ENCODE results near the gene PRKCI. TPM values are rescaled to one million over a fixed set of nuclear protein-coding genes. Genes with fewer than 3 reads are reported as not detected.
"Not testable (repeated sequence)": the region's sequence is repeated elsewhere in the genome, so short reads cannot be mapped to it uniquely, and the experiment has no call there.

Gene PRKCI
- total and polyA plus RNA-seq, 2 of the 4 experiments (the other 2 are of a cell fraction) = 28.7 to 53.4 TPM

GRCh38 chr3:170342273-170342672 is 120.0 kb downstream of the PRKCI start:
- H3K18ac ChIP-seq (ENCODE audit: low read depth, low read length) = not testable (repeated sequence)

GRCh38 chr3:170343859-170344258 is 121.6 kb downstream of the PRKCI start:
- POLR2A ChIA-PET (ENCODE audit: unreplicated experiment); H3K9ac ChIP-seq (ENCODE audit: low read depth, low read length); intact Hi-C loops (cut with micrococcal nuclease): not testable (repeated sequence)

More at GRCh38 chr3:170342273-170342672, 120.0 kb downstream of the PRKCI start:
- H3K27ac ChIP-seq (ENCODE audit: insufficient read depth, low read length); H3K36me3 ChIP-seq (ENCODE audit: control insufficient read depth, insufficient read depth, low read length); DNase-seq; H2BK120ac ChIP-seq (ENCODE audit: low read depth, low read length); H4K20me1 ChIP-seq (ENCODE audit: insufficient read depth, low read length); H3K4me2 ChIP-seq (ENCODE audit: low read depth, low read length); H3K9me1 ChIP-seq (ENCODE audit: insufficient read depth, low read length); H2AK9ac ChIP-seq (replicated peaks; ENCODE audit: low read depth, low read length, poor library complexity); intact Hi-C loops (cut with micrococcal nuclease); dilution Hi-C loops (cut with HindIII; ENCODE audit: low sequenced_read_pairs, unreplicated experiment); H3K14ac ChIP-seq (replicated peaks; ENCODE audit: low read depth, low read length); H2AK5ac ChIP-seq (ENCODE audit: low read depth, low read length); H2BK20ac ChIP-seq (ENCODE audit: low read depth, low read length); ATAC-seq (ENCODE audit: low read depth); H4K5ac ChIP-seq (ENCODE audit: low read depth, low read length); H3K23ac ChIP-seq (ENCODE audit: low read depth, low read length); H3K4me3 ChIP-seq (ENCODE audit: insufficient read depth, low read depth, low read length); BruUV-seq (replicated peaks); CTCF ChIA-PET; H3K27me3 ChIP-seq (ENCODE audit: control insufficient read depth, insufficient read depth, low read length); H3K9ac ChIP-seq (ENCODE audit: low read depth, low read length); POLR2A ChIA-PET (ENCODE audit: unreplicated experiment); H2BK15ac ChIP-seq (ENCODE audit: low read depth, low read length); H3K56ac ChIP-seq (ENCODE audit: extremely low read depth, insufficient read depth, low read length); in situ Hi-C loops (cut with MboI; ENCODE audit: low sequenced_read_pairs); H2BK5ac ChIP-seq (ENCODE audit: low read depth, low read length, poor library complexity, severe bottlenecking); H2AFZ ChIP-seq (replicated peaks; ENCODE audit: low read length, poor library complexity); H4K91ac ChIP-seq (ENCODE audit: insufficient read depth, low read depth, low read length); H3K9me3 ChIP-seq (ENCODE audit: control insufficient read depth, insufficient read depth, low read length); H3K4ac ChIP-seq (ENCODE audit: low read depth, low read length); H4K8ac ChIP-seq (ENCODE audit: low read depth in 2 of 2, low read length in 2 of 2); H3K79me1 ChIP-seq (ENCODE audit: low read depth in 1 of 2, low read length in 2 of 2); H3K4me1 ChIP-seq (ENCODE audit: control insufficient read depth, insufficient read depth, low read length): not testable (repeated sequence)
- 94% methylated on average over 2 of the region's 9 CpGs; no CpG with 5 or more reads in 1 of the 2 experiments for WGBS, 2 experiments (ENCODE audit: extremely low coverage in 2 of 2, insufficient read length in 1 of 2)

More at GRCh38 chr3:170343859-170344258, 121.6 kb downstream of the PRKCI start:
- H3K27me3 ChIP-seq (ENCODE audit: control insufficient read depth, insufficient read depth, low read length); H2BK15ac ChIP-seq (ENCODE audit: low read depth, low read length); CTCF ChIA-PET; H3K56ac ChIP-seq (ENCODE audit: extremely low read depth, insufficient read depth, low read length); H3K18ac ChIP-seq (ENCODE audit: low read depth, low read length); H3K23ac ChIP-seq (ENCODE audit: low read depth, low read length); H4K91ac ChIP-seq (ENCODE audit: insufficient read depth, low read depth, low read length); H4K20me1 ChIP-seq (ENCODE audit: insufficient read depth, low read length); ATAC-seq (ENCODE audit: low read depth); dilution Hi-C loops (cut with HindIII; ENCODE audit: low sequenced_read_pairs, unreplicated experiment); H3K27ac ChIP-seq (ENCODE audit: insufficient read depth, low read length); H3K4ac ChIP-seq (ENCODE audit: low read depth, low read length); H4K8ac ChIP-seq (ENCODE audit: low read depth in 2 of 2, low read length in 2 of 2); H3K9me3 ChIP-seq (ENCODE audit: control insufficient read depth, insufficient read depth, low read length); H3K4me1 ChIP-seq (ENCODE audit: control insufficient read depth, insufficient read depth, low read length); H2BK5ac ChIP-seq (ENCODE audit: low read depth, low read length, poor library complexity, severe bottlenecking); H2AK5ac ChIP-seq (ENCODE audit: low read depth, low read length); DNase-seq; in situ Hi-C loops (cut with MboI; ENCODE audit: low sequenced_read_pairs); H4K5ac ChIP-seq (ENCODE audit: low read depth, low read length); H2AFZ ChIP-seq (replicated peaks; ENCODE audit: low read length, poor library complexity); BruUV-seq (replicated peaks); H3K4me2 ChIP-seq (ENCODE audit: low read depth, low read length); H3K4me3 ChIP-seq (ENCODE audit: insufficient read depth, low read depth, low read length); H3K36me3 ChIP-seq (ENCODE audit: control insufficient read depth, insufficient read depth, low read length); H2AK9ac ChIP-seq (replicated peaks; ENCODE audit: low read depth, low read length, poor library complexity); H2BK120ac ChIP-seq (ENCODE audit: low read depth, low read length); H3K14ac ChIP-seq (replicated peaks; ENCODE audit: low read depth, low read length); H2BK20ac ChIP-seq (ENCODE audit: low read depth, low read length); H3K79me1 ChIP-seq (ENCODE audit: low read depth in 1 of 2, low read length in 2 of 2); H3K9me1 ChIP-seq (ENCODE audit: insufficient read depth, low read length): not testable (repeated sequence)
- 83% methylated on average over 1 of the region's 6 CpGs; no CpG with 5 or more reads in 1 of the 2 experiments for WGBS, 2 experiments (ENCODE audit: extremely low coverage in 2 of 2, insufficient read length in 1 of 2)
